ENCODE data around the gene CHIT1. TPM values are rescaled to one million over a fixed set of nuclear protein-coding genes. Genes with fewer than 3 reads are reported as not detected.

Gene CHIT1
- total and polyA plus RNA-seq, 2 experiments from 2014 or later: 0.07 to 0.47 TPM

DNA sequence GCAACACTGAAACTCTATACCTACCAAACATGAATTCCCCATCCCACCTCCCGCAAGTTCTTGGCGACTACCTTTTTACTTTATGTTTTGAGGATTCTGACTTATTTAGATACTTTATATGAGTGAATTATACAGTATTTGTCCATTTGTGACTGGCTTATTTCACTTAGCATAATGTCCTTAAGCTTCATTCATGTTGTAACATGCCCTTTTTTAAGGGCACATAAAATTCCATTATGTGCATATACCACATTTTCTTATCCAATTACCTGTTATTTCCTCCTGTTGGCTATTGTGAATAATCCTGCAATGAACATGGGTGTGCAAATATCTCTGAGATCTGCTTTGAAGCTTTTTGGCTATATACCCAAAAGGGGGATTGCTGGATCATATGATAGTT is 22.0 kb upstream of the CHIT1 start (continued):
- TF ChIP-seq, protein P1, sequence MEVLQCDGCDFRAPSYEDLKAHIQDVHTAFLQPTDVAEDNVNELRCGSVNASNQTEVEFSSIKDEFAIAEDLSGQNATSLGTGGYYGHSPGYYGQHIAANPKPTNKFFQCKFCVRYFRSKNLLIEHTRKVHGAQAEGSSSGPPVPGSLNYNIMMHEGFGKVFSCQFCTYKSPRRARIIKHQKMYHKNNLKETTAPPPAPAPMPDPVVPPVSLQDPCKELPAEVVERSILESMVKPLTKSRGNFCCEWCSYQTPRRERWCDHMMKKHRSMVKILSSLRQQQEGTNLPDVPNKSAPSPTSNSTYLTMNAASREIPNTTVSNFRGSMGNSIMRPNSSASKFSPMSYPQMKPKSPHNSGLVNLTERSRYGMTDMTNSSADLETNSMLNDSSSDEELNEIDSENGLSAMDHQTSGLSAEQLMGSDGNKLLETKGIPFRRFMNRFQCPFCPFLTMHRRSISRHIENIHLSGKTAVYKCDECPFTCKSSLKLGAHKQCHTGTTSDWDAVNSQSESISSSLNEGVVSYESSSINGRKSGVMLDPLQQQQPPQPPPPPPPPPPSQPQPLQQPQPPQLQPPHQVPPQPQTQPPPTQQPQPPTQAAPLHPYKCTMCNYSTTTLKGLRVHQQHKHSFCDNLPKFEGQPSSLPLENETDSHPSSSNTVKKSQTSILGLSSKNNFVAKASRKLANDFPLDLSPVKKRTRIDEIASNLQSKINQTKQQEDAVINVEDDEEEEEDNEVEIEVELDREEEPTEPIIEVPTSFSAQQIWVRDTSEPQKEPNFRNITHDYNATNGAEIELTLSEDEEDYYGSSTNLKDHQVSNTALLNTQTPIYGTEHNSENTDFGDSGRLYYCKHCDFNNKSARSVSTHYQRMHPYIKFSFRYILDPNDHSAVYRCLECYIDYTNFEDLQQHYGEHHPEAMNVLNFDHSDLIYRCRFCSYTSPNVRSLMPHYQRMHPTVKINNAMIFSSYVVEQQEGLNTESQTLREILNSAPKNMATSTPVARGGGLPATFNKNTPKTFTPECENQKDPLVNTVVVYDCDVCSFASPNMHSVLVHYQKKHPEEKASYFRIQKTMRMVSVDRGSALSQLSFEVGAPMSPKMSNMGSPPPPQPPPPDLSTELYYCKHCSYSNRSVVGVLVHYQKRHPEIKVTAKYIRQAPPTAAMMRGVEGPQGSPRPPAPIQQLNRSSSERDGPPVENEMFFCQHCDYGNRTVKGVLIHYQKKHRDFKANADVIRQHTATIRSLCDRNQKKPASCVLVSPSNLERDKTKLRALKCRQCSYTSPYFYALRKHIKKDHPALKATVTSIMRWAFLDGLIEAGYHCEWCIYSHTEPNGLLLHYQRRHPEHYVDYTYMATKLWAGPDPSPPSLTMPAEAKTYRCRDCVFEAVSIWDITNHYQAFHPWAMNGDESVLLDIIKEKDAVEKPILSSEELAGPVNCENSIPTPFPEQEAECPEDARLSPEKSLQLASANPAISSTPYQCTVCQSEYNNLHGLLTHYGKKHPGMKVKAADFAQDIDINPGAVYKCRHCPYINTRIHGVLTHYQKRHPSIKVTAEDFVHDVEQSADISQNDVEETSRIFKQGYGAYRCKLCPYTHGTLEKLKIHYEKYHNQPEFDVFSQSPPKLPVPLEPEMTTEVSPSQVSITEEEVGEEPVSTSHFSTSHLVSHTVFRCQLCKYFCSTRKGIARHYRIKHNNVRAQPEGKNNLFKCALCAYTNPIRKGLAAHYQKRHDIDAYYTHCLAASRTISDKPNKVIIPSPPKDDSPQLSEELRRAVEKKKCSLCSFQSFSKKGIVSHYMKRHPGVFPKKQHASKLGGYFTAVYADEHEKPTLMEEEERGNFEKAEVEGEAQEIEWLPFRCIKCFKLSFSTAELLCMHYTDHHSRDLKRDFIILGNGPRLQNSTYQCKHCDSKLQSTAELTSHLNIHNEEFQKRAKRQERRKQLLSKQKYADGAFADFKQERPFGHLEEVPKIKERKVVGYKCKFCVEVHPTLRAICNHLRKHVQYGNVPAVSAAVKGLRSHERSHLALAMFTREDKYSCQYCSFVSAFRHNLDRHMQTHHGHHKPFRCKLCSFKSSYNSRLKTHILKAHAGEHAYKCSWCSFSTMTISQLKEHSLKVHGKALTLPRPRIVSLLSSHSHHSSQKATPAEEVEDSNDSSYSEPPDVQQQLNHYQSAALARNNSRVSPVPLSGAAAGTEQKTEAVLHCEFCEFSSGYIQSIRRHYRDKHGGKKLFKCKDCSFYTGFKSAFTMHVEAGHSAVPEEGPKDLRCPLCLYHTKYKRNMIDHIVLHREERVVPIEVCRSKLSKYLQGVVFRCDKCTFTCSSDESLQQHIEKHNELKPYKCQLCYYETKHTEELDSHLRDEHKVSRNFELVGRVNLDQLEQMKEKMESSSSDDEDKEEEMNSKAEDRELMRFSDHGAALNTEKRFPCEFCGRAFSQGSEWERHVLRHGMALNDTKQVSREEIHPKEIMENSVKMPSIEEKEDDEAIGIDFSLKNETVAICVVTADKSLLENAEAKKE (CRISPR knock-in tag; IDR thresholded peaks at IDR 0.05): no peak
- TF ChIP-seq, protein P2, sequence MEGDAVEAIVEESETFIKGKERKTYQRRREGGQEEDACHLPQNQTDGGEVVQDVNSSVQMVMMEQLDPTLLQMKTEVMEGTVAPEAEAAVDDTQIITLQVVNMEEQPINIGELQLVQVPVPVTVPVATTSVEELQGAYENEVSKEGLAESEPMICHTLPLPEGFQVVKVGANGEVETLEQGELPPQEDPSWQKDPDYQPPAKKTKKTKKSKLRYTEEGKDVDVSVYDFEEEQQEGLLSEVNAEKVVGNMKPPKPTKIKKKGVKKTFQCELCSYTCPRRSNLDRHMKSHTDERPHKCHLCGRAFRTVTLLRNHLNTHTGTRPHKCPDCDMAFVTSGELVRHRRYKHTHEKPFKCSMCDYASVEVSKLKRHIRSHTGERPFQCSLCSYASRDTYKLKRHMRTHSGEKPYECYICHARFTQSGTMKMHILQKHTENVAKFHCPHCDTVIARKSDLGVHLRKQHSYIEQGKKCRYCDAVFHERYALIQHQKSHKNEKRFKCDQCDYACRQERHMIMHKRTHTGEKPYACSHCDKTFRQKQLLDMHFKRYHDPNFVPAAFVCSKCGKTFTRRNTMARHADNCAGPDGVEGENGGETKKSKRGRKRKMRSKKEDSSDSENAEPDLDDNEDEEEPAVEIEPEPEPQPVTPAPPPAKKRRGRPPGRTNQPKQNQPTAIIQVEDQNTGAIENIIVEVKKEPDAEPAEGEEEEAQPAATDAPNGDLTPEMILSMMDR (conservative IDR thresholded peaks at IDR 0.05; ENCODE audit: low read depth in 2 of 2): no peak
- TF ChIP-seq STAT1 (IDR thresholded peaks at IDR 0.05; ENCODE audit: unreplicated experiment) (no peak), EZH2 (IDR thresholded peaks at IDR 0.05; ENCODE audit: low read depth, unreplicated experiment) (no peak)

DNA sequence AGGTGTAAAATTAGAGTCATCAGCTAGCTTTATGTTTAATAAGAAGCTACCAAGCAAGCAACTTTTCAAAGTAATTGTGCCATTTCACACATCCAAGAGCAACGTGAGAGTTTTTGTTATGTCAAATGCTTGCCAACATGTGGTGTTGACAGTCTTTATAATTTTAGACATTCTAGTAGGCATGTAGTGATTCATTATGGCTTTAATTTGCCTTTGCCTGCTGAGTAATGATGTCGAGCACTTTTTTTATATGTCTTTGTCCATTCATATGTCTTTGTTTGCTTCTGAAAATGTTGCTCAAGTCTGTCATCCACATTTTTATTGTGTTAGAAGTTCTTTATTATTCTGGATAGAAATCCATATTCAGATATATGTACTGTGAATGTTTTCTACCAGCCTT is 21.4 kb upstream of the CHIT1 start:
- ATAC-seq (no peak), DNase-seq (ENCODE audit: low spot score) (no peak)
- no peak overlapping the region for H3K4me3 ChIP-seq
- no peaks in the 10 kb centered on the region for H3K27me3 ChIP-seq (ENCODE audit: insufficient read depth)
- peaks cover 10% of the 10 kb centered on the region for H3K9me3 Mint-ChIP-seq
- peaks cover 6% of the 10 kb centered on the region for H3K36me3 Mint-ChIP-seq (ENCODE audit: low read depth)
- no peaks in the 10 kb centered on the region for H3F3A ChIP-seq (replicated peaks; ENCODE audit: low read depth)
- no peaks in the 10 kb centered on the region for H3K36me3 ChIP-seq (ENCODE audit: insufficient read depth)
- no peak overlapping the region for H3K27ac Mint-ChIP-seq
- no peak overlapping the region for H3K4me2 ChIP-seq
- H3K27me3 Mint-ChIP-seq (ENCODE audit: insufficient read depth, low read depth, poor library complexity): no peaks in the 10 kb centered on the region
- H3K4me3 Mint-ChIP-seq: no peak overlapping the region
- no peaks in the 10 kb centered on the region for H3K4me1 Mint-ChIP-seq
- H3K4me1 ChIP-seq (ENCODE audit: insufficient read depth): no peaks in the 10 kb centered on the region
- H3K27ac ChIP-seq (ENCODE audit: low read depth): no peak overlapping the region
- H2AFZ ChIP-seq: no peak overlapping the region
- no peaks in the 10 kb centered on the region for H4K20me1 ChIP-seq (replicated peaks; ENCODE audit: insufficient read depth)
- peaks cover 3% of the 10 kb centered on the region; the same call in 1 of the 2 replicates for H3K9me2 ChIP-seq (ENCODE audit: insufficient read depth)
- H3K79me2 ChIP-seq (replicated peaks; ENCODE audit: insufficient read depth): no peaks in the 10 kb centered on the region
- TF ChIP-seq EZH2 (IDR thresholded peaks at IDR 0.05; ENCODE audit: low read depth, unreplicated experiment): no peak
- TF ChIP-seq, protein P2 (conservative IDR thresholded peaks at IDR 0.05; ENCODE audit: low read depth in 2 of 2): no peak
- TF ChIP-seq, protein P3, sequence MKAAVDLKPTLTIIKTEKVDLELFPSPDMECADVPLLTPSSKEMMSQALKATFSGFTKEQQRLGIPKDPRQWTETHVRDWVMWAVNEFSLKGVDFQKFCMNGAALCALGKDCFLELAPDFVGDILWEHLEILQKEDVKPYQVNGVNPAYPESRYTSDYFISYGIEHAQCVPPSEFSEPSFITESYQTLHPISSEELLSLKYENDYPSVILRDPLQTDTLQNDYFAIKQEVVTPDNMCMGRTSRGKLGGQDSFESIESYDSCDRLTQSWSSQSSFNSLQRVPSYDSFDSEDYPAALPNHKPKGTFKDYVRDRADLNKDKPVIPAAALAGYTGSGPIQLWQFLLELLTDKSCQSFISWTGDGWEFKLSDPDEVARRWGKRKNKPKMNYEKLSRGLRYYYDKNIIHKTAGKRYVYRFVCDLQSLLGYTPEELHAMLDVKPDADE (IDR thresholded peaks at IDR 0.05): no peak
- no peak for TF ChIP-seq EZH2phosphoT487 (IDR thresholded peaks at IDR 0.05; ENCODE audit: unreplicated experiment)
- no peak for TF ChIP-seq JUNB (IDR thresholded peaks at IDR 0.05; ENCODE audit: unreplicated experiment)
- TF ChIP-seq POLR2AphosphoS5 (IDR thresholded peaks at IDR 0.05; ENCODE audit: low read depth): no peak
- TF ChIP-seq CREB1 (CRISPR knock-in tag; IDR thresholded peaks at IDR 0.05; ENCODE audit: low read depth): no peak
- no peak for TF ChIP-seq NANOG (IDR thresholded peaks at IDR 0.05; ENCODE audit: borderline replicate concordance)
- no peak for TF ChIP-seq ZNF114 (CRISPR knock-in tag; IDR thresholded peaks at IDR 0.05)
- TF ChIP-seq ZNF331 (CRISPR knock-in tag; IDR thresholded peaks at IDR 0.05; ENCODE audit: low read depth): no peak
